HG03575 (cell line): ENCODE data around the gene HDAC4.

Experiments
- ATAC-seq: cut with Tn5 transposase; IDR thresholded peaks from one replicate; pipeline ENCODE4 v1.9.1; 2021; ENCODE audit not compliant: unreplicated experiment, insufficient number of reproducible peaks, low FRiP score; ENCODE audit errors: extremely low read depth

The HDAC4 gene

DNA sequence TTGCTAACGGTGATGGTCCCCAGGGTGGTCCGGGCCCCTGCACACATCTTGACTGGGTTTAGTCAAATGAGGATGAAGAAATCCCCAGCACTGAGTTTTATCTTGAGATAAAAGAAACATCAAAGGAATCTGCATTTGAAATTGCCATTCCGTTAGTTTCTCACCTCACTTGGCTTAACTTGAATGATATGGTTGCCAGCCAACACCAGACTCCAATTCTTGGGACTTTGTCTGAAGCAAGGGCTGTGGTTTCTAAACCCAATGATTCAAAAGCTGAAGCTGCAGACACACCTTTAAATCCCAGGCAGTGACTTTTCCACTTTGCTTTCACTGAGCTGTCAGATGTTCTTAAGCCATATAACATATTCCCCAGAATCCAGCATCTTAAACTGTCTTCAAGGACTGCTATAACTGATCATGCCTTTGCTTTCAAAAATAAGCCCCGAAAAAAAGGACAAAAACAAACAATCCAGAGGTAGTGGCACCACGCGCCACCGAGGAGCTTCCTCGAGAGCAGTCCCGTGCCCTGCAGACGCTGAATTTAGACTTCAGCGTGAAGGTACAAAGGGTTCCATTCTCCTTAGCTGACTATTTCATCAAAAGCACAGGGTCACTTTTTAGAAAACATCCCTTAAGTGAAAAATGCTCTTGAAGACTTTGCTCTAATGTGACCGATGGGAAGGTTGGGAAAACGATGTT is 189.3 kb downstream of the HDAC4 start:
- no peak for ATAC-seq

DNA sequence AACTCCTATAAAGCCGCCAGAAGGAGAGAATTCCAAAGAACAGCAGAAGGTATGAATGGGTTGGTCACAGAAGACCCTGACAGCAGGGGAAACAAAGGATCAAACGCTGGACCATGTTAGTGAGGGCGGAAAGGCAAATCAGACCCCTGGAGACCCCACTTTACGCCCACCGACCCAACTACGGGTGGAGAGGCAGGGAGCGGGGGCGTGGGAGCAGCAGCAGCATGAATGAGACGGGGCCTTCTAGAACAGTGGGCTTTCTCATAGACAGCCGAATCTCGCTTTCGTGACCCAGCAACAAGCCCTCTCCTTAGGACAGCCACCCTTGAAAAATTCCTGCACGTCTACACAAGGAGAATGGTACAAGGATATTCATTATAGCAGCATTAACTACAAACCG is 191.0 kb downstream of the HDAC4 start:
- no peak for ATAC-seq

DNA sequence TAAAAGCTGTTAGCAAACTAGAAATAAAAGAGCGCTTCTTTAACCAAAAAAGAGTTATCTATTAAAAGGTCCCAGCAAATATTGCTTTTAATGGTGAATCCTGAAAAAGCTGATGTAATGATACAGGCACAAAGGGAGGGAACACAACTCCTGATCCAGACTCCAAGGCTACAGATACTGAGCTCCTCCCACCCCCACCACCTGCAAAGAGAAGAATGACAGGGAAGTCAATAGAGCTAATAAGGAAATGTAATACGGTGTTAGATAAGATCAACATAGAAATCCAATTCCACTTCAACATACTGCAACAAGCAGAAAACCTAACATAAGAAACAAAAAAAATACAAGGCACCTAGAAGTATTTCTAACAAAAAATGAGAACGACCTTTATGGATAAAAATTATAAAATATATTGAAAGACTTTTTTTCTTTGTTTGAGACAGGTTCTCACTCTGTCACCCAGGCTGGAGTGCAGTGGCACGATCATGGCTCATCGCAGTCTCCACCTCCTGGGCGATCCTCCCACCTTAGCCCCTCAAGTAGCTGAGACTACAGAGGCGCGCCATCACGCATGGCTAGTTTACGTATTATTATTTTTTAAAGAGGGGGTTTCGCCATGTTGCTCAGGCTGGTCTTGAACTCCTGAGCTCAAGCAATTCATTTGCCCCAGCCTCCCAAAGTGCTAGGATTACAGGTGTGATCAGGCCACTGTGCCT is 192.2 kb downstream of the HDAC4 start:
- no peak for ATAC-seq

DNA sequence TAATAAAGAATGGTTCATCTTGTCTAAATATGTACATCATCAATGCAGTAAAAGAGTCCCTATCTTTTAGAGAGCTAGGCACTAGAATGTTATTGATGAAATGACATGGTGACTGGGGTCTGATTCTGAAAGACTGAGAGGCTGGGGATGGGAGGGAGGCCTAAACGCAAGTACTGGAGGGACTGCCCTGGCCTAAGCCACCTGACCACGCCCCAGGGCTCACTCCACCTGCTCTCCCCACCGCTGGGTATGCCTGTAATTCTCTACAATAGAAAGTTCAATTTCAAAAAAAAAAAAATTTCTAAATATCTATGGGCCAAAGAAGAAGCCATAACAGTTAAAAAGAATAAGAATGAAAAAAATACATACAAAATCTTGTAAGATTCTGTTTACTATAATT is 194.0 kb downstream of the HDAC4 start:
- ATAC-seq, result no peak

DNA sequence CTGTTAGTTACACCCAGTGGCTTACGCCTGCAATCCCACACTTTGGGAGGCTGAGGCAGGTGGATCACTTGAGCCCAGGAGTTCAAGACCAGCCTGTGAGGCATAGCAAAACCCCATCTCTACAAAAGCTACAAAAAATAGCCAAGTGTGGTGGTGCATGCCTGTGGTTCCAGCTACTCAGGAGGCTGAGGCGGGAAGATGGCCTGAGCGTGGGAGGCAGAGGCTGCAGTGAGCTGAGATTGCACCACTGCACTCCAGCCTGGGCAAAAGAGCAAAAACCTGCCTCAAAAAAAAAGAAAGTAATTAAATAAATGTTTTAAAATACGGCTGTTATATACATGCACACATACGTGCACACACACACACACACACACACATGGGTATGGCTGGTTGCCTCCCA is 194.8 kb downstream of the HDAC4 start:
- no peak for ATAC-seq

DNA sequence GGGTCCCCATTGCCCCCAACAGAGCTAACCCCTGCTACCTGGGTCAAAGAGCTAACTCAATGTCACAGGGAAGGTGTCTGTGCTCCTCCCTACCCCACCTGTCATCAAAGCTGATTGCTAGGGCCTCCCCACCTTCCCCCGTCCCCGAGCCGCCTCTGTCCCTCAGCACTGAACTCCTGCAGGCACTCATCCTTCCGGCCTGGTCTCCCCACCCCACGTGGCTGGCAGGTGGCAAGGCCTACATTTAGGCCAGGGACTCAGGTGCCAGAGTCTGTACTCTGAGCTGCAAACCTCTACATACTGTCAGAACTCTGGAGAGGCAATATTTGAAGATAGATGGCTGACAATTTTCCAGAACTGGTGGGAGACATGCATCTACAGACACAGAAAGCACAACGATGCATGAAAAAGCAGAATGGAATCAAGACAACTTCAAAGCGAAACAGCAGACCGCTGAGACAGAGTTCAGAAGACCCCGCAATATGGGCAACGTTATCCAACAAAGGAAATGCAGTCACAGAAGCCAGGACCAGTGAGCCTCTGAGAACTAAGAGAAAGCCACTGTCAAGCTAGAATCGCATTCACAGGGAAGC is 195.8 kb downstream of the HDAC4 start:
- no peak for ATAC-seq

DNA sequence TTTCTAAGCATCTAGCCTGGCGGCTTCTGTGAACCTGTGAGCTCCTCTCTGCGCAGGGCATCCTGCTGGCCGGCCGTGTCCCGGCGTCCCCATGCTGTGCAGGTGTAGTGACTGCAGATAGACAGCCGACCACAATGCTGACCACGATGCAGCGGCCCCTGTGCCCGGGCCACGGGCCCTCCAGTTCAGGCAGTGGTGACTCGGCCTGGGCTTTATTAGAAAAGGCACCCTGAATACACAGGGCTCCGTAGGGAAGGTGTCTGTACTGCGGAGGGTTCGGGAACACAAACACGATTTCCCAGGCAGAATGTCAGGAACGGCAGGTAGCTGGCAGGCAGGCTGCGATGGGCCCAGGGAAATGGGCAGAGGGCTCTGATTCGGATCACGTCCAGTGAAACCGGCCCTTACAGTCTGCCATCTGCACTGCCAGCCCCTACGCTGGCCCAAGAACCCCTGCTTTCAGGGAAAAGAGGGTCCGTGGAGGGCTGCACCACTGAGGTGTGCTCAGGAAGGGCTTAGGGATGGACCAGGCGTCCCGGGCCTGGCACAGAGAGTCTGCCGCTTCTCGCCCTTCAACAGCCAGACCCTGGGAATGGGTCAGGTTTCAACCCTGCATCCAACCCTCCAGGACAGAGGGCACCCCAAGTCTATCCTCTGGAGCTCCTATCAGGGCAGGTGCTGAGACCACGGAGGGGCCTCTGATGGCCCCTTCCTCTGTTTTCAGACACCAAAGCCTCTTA is 196.5 kb downstream of the HDAC4 start:
- no peak for ATAC-seq

DNA sequence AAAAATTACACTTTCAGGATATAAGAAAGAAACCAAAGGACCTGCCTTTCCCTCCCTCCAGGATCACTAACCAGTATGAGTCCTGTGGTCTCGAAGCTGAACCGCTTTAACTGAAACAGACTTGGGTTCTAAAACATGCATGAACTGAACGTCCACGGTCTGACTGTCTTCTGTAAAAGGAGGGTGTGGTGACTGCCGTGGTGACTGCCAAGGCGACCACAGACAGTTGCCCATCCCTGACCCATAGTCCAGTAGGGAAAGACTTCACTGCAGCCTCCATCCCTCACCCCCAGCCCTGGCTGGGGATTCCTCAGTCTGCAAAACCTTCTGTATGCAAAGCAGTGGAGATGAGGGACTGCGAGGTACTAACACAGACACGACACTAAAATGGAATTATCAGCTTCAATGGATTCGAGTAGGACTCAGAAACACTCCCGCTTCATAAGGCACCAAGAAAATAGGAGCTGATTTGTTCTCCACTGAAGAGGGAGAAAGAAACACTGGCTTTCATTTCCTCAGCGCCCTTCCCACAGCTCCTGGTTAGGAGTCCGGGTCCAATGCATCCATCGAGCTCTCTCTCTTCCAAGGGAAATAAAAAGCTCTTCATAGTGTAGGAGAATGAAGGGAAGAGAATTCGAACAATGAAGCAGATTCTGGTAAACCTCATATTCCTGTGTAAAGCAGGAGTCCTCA is 197.2 kb downstream of the HDAC4 start:
- ATAC-seq, result no peak

DNA sequence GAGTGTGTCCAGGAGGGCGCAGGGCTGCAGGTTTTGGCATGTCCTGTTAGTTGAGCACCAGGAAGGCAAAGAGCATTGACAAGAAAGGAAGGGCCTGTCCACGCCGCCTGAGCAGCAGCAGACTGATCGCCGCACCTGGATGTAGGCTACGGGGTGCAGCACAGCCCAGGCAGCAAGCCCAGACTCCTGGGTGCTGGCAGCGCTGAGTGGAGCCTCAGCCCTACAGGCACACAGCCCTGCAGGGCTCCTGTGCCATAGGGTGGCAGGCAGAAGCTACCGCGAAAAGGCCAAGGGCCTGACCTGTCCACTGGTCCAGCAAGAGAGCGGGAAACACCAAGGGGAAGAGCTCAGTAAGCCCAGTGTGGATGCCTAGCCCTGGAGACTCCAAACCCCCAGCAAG is 198.0 kb downstream of the HDAC4 start:
- ATAC-seq, result no peak

DNA sequence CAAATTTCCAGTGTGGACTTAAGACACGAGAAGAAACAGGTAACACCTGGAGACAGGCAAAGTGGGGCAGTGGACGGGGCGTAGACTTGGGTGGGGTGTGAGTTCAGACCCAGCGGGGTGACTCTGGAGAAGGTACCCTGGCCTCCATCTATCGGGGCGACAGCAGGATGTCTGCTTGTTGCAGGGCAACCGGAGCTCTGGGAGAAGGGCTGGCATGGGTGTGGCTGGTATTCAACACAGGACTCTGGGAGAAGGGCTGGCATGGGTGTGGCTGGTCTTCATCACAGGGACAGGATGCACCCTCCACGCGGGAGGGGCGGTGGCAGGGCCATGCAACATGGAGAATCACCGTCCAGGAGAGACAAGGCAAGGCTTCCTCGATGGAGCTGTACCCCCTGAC is 198.5 kb downstream of the HDAC4 start:
- no peak for ATAC-seq

DNA sequence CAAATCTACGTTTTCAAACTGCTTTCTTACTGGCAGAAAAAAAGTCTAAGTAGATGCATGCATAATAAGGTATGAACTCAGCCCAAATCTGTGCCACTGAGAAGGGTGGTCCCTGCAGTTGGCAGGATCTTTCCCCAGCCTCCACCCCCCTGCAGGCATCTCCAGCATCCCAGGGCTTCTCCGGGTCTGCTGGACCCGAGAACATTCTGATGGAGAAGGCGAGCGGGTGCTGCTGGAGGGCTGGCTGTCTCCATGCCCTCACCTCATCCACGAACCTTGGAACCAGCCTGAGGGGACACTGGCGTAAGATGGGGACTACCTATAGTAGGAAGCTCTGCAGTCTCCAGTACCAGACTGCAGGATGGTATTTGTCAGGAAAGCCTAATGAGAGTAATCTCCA is 198.9 kb downstream of the HDAC4 start:
- no peak for ATAC-seq

DNA sequence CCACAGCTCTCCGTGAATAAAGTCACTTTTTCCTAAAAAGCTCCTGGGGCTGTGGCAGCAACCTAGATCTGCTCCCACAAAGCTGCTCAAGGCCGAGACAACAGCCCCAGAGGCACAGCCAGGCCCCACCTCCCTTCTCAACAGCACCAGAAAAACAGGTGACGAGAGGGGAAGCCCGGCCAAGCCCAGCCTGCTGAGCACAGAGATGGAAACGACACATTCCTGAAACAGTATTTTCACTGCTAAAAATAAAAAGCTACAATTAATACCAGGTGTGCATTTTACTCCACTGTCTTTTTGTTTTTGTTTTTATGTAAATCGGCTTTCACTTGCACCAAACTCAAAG is 199.3 kb downstream of the HDAC4 start:
- no peak for ATAC-seq

DNA sequence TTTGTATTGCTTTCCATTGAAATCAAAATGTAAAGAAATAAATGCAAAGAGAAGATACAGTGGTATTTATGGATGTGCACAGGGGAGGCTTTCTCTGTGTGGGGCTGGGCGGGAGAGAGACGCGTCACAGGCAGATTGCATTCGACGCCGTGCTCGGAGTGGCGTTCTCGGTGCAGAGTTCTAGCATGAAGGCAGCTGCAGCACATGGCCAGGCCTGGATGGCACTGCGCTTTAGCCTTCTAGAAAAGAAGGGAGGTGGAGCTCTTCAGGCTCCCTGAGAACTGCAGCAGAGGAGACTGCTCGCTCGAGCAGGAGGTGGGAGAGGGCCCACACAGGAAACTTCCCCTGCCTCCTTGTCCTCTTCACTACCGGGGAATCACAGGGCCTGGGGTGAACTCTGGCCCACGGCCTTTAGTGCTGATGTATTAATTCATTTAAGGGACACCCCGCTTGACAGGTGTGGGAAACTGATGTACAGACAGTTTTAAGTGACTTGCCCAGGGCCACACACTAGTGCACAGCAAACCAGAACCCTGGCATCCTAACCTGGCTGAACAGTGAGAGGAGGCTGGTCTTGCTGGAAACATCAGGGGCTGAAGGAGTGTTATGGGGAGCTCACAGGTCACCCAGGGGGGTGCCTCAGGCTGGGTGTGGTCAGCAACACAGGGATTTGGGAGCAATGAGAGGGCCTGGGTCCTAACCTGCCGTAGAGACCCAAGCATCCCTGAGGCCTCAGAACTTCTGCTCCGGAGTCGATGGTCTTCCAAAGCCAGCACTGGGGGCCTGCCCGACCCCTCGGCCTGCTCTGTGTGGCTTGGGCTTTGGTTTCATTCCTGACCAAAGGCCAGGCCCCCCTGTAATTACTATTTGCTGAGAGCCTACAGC is 199.9 kb downstream of the HDAC4 start:
- no peak for ATAC-seq

DNA sequence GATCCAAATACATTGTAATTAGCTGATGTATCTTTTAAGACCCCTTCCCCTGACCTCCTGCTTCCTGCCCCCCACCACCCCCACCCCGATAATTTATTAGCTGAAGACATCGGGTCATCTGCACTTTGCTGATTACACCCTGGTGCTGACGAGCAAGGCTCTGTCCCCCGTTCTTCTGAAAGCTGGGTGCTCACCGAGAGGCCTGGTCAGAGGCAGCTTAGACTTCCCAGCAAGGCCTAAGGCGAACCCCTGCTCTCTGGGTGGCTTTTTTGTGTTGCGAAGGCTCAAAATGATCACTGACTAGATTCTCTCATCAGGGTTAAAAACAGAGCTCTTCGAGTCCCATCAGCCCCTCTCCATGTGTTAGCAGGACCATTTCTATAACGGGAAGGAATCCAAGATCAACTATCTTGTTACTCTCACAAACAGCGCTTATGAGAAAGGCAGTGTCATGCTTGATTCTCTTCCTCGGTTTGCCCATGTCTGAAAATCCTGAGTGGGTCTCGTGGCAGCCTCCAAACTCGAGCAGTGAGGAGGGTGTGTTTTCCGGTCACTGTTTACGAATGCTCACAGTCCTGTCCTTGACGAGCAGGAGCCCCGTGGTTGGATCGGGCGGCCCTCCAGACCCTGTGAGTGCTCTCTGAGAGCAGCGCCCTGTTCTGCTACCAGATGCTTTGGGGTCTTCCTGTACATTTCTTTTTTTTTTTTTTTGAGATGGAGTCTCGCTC is 201.6 kb downstream of the HDAC4 start:
- no peak for ATAC-seq

DNA sequence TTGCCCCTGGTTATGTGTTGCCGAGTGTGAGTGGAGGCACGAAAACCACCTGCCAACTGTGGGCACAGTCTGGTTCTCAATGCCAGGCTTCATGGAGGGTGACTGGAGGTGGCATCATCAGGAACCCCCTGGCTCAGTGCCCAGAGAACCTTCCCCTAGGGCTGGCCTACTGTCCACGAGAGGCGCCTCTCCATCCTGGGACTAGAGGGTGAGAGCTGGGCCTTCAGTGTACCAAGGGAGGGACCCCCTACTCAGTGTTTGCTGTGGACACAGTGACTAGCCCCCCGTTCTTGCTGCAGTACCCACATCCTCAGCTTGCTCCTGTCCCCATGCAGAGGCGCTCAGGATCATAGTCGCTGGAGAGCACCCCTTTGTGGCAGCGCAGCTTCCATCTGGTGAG is 202.6 kb downstream of the HDAC4 start:
- no peak for ATAC-seq

DNA sequence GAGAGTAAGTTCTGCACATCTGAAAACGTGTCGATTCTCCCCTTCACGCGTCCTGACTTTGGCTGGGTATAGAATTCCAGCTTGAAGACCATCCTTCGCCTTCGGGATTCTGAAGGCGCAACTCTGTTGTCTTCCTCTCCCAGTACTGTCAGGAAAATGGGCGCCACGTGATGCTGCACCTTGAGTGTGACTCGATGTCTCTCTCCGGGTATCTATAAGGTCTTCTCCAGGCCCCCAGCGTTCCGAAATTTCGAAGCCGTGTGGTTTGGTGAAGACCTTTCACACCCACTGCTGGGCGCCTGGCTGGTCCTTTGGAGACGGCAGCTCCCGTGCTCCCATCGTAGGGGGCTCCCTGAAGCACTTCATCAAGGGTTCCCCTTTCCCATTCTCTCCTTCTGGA is 203.7 kb downstream of the HDAC4 start:
- no peak for ATAC-seq

DNA sequence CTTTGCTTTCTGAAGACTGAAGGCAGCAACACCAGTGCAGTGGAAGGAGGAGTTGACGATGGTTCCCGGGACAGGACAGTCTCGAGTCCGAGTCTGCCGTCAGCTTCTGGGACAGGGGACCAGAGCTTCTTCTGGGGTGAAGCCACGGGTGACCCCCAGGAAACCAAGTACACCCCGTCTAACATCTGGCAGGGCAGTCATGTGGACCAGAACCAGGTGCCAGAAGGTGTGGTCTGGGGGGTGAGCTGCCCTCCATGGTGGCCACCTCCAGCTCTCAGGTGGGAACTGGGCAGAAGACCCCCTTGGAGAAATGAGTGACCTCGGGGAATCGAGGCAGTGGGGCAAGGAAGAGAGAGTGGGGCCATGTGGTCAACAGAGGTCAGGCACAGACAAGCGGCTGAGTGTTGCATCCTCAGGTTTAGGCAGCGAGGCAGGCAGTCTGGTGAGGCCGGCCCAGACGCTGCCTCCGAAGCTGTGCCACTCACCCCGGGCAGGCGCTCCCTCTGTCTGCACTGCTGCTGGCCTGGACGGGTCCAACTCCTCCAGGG is 204.3 kb downstream of the HDAC4 start:
- ATAC-seq, result no peak

DNA sequence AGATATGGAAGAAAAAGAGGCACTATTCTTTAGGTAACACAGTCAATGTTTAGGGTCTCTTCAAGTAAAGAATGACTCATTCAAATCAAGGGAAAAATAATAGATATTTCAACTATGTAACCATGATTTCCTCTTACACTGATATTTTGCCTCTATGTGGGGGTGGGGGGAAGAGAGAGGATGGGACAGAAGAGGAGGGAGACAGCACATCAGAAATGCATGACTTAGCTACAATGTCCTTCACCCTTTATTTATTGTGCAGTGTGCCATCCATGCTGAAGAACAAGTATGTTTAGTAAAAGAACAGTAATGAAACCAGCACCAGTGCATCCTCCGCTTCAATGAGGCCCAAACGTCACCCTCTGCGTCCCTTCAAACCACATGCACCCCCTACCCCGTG is 204.8 kb downstream of the HDAC4 start:
- no peak for ATAC-seq
